ENCODE results near the gene VPS54.

GRCh38 chr2:63875131-63875527, 144.1 kb downstream of the VPS54 start:
- TF ChIP-seq, protein P1, sequence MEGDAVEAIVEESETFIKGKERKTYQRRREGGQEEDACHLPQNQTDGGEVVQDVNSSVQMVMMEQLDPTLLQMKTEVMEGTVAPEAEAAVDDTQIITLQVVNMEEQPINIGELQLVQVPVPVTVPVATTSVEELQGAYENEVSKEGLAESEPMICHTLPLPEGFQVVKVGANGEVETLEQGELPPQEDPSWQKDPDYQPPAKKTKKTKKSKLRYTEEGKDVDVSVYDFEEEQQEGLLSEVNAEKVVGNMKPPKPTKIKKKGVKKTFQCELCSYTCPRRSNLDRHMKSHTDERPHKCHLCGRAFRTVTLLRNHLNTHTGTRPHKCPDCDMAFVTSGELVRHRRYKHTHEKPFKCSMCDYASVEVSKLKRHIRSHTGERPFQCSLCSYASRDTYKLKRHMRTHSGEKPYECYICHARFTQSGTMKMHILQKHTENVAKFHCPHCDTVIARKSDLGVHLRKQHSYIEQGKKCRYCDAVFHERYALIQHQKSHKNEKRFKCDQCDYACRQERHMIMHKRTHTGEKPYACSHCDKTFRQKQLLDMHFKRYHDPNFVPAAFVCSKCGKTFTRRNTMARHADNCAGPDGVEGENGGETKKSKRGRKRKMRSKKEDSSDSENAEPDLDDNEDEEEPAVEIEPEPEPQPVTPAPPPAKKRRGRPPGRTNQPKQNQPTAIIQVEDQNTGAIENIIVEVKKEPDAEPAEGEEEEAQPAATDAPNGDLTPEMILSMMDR (IDR thresholded peaks at IDR 0.05): no peak
- TF ChIP-seq POLR2A (IDR thresholded peaks at IDR 0.05): no peak
